Measurements from ENCODE around the gene PREP. TPM values are rescaled to one million over a fixed set of nuclear protein-coding genes. Genes with fewer than 3 reads are reported as not detected.

PREP gene
- total RNA-seq, 5 donors from 2014 or later (not counting 1 experiment from before 2014, with no cell fraction given), result 27.4 to 34.0 (median 30.7) TPM

- H3K27ac Mint-ChIP-seq, result no peak overlapping the region
- CTCF ChIA-PET, result no interaction called here
- no peaks in the 10 kb centered on the region for H3K9me3 Mint-ChIP-seq
- DNase-seq (no peak), ATAC-seq (replicated peaks in 1 of 4) (no peak)
- POLR2A ChIA-PET, result no interaction called here
- no CpG with 5 or more reads among the region's 6 CpGs for WGBS (ENCODE audit: insufficient coverage)
- peaks cover 54% of the 10 kb centered on the region for H3K36me3 Mint-ChIP-seq
- no peaks in the 10 kb centered on the region for H3K27me3 ChIP-seq (replicated peaks in 1 of 2; ENCODE audit: control insufficient read depth in 2 of 2, extremely low read depth in 1 of 2, insufficient read depth in 2 of 2, low read length in 1 of 2)
- no peaks in the 10 kb centered on the region for H3K27me3 Mint-ChIP-seq
- H3K4me3 ChIP-seq (ENCODE audit: control insufficient read depth in 1 of 2, extremely low read depth in 1 of 2, low read length in 1 of 2), result no peak overlapping the region
- H3K4me1 ChIP-seq (ENCODE audit: control insufficient read depth in 1 of 2, extremely low read depth in 1 of 2, insufficient read depth in 2 of 2, low read length in 2 of 2), result no peaks in the 10 kb centered on the region
- no peak overlapping the region for H3K27ac ChIP-seq (ENCODE audit: low read length)
- H3K9me3 ChIP-seq, result no peaks in the 10 kb centered on the region
- peaks cover 11 to 17% of the 10 kb centered on the region in 2 donors for H3K36me3 ChIP-seq (ENCODE audit: control insufficient read depth in 2 of 2, extremely low read depth in 1 of 2, insufficient read depth in 1 of 2, low read length in 1 of 2)
- H3K4me1 Mint-ChIP-seq, result peaks cover 22 to 39% (median 23%) of the 10 kb centered on the region in 3 donors
- H3K4me3 Mint-ChIP-seq, result no peak overlapping the region
Measured at GRCh38 chr6:105388392-105388791, 14.5 kb downstream of the PREP start.

GRCh38 chr6:105384004-105384403 lies 18.9 kb downstream of the PREP start:
- peaks cover 11 to 19% of the 10 kb centered on the region in 2 donors for H3K36me3 ChIP-seq (ENCODE audit: control insufficient read depth in 2 of 2, extremely low read depth in 1 of 2, insufficient read depth in 1 of 2, low read length in 1 of 2)
- H3K36me3 Mint-ChIP-seq, result peaks cover 37% of the 10 kb centered on the region
- no peak for DNase-seq
- POLR2A ChIA-PET, result no interaction called here
- no peak overlapping the region for H3K4me3 ChIP-seq (ENCODE audit: control insufficient read depth in 1 of 2, extremely low read depth in 1 of 2, low read length in 1 of 2)
- CTCF ChIA-PET, result no interaction called here
- no peaks in the 10 kb centered on the region for H3K9me3 Mint-ChIP-seq
- no peak overlapping the region for H3K27ac Mint-ChIP-seq
- ATAC-seq (replicated peaks in 1 of 4), result no peak
- no peaks in the 10 kb centered on the region for H3K4me1 ChIP-seq (ENCODE audit: control insufficient read depth in 1 of 2, extremely low read depth in 1 of 2, insufficient read depth in 2 of 2, low read length in 2 of 2)
- H3K4me1 Mint-ChIP-seq, result peaks cover 43 to 59% (median 47%) of the 10 kb centered on the region in 3 donors
- H3K27me3 Mint-ChIP-seq, result no peaks in the 10 kb centered on the region
- WGBS (ENCODE audit: insufficient coverage), result 93% methylated on average over 2 of the region's 6 CpGs
- no peak overlapping the region for H3K27ac ChIP-seq (ENCODE audit: low read length)
- H3K27me3 ChIP-seq (replicated peaks in 1 of 2; ENCODE audit: control insufficient read depth in 2 of 2, extremely low read depth in 1 of 2, insufficient read depth in 2 of 2, low read length in 1 of 2), result no peaks in the 10 kb centered on the region
- H3K9me3 ChIP-seq, result no peaks in the 10 kb centered on the region
- H3K4me3 Mint-ChIP-seq, result no peak overlapping the region

DNA sequence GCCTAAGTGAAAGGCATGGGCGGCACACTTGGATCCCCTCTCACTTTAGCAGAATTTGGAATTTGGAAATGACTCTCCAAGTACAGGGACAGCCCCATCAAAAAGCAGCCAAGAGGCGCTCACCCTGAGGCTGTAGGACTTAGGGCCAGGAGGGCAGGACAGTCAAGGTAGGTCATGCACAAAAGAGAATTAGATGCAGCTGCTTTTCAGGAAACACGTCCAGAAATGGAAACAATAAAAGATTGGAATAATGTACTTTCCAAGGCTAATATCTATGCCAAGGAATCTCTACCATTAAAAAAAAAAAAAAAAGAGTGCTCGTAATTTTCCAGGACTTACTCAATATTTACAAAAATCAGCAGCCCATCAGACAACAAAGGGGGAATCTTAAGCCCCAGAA lies 19.9 kb downstream of the PREP start:
- no peak overlapping the region for H3K4me3 Mint-ChIP-seq
- WGBS (ENCODE audit: insufficient coverage), result 100% methylated on average over 2 of the region's 4 CpGs
- CTCF ChIA-PET, result interaction anchor here in 1 of 2 donors (0.6 kb wide), 1 partner anchor 11 kb away, joined by 3 read pairs; no protein-coding TSS in a partner anchor
- no peak overlapping the region for H3K27ac Mint-ChIP-seq
- peaks cover 47 to 59% (median 52%) of the 10 kb centered on the region in 3 donors for H3K4me1 Mint-ChIP-seq
- no peaks in the 10 kb centered on the region for H3K27me3 Mint-ChIP-seq
- ATAC-seq (replicated peaks in 1 of 4), result no peak
- no peaks in the 10 kb centered on the region for H3K27me3 ChIP-seq (replicated peaks in 1 of 2; ENCODE audit: control insufficient read depth in 2 of 2, extremely low read depth in 1 of 2, insufficient read depth in 2 of 2, low read length in 1 of 2)
- H3K36me3 ChIP-seq (ENCODE audit: control insufficient read depth in 2 of 2, extremely low read depth in 1 of 2, insufficient read depth in 1 of 2, low read length in 1 of 2), result peaks cover 8 to 19% of the 10 kb centered on the region in 2 donors
- H3K4me1 ChIP-seq (ENCODE audit: control insufficient read depth in 1 of 2, extremely low read depth in 1 of 2, insufficient read depth in 2 of 2, low read length in 2 of 2), result no peaks in the 10 kb centered on the region
- peaks cover 31% of the 10 kb centered on the region for H3K36me3 Mint-ChIP-seq
- H3K9me3 Mint-ChIP-seq, result no peaks in the 10 kb centered on the region
- POLR2A ChIA-PET, result no interaction called here
- no peak for DNase-seq
- no peak overlapping the region for H3K4me3 ChIP-seq (ENCODE audit: control insufficient read depth in 1 of 2, extremely low read depth in 1 of 2, low read length in 1 of 2)
- no peak overlapping the region for H3K27ac ChIP-seq (ENCODE audit: low read length)
- H3K9me3 ChIP-seq, result no peaks in the 10 kb centered on the region

- Histone ChIP-seq H3K9me3 (no peaks in the 10 kb centered on the region), H3K4me3 (ENCODE audit: control insufficient read depth in 1 of 2, extremely low read depth in 1 of 2, low read length in 1 of 2) (no peak overlapping the region), H3K4me1 (ENCODE audit: control insufficient read depth in 1 of 2, extremely low read depth in 1 of 2, insufficient read depth in 2 of 2, low read length in 2 of 2) (no peaks in the 10 kb centered on the region), H3K27ac (ENCODE audit: low read length) (no peak overlapping the region), H3K36me3 (ENCODE audit: control insufficient read depth in 2 of 2, extremely low read depth in 1 of 2, insufficient read depth in 1 of 2, low read length in 1 of 2) (peaks cover 3 to 15% of the 10 kb centered on the region in 2 donors), H3K27me3 (replicated peaks in 1 of 2; ENCODE audit: control insufficient read depth in 2 of 2, extremely low read depth in 1 of 2, insufficient read depth in 2 of 2, low read length in 1 of 2) (no peaks in the 10 kb centered on the region)
- Mint-ChIP-seq H3K27ac (no peak overlapping the region), H3K36me3 (peaks cover 31% of the 10 kb centered on the region), H3K27me3 (no peaks in the 10 kb centered on the region), H3K4me3 (no peak overlapping the region), H3K4me1 (peaks cover 49 to 63% (median 49%) of the 10 kb centered on the region in 3 donors), H3K9me3 (no peaks in the 10 kb centered on the region)
- no peak for DNase-seq
- ChIA-PET POLR2A (interaction anchor here (0.6 kb wide), 3 partner anchors 79 to 948 kb away, joined by 3 to 5 read pairs (median 5); no protein-coding TSS in a partner anchor), CTCF (no interaction called here)
- no peak for ATAC-seq (replicated peaks in 1 of 4)
- WGBS (ENCODE audit: insufficient coverage), result 60% methylated on average over 1 of the region's 2 CpGs
Measured at GRCh38 chr6:105382496-105382895, 20.4 kb downstream of the PREP start.

- H3K27me3 ChIP-seq (replicated peaks in 1 of 2; ENCODE audit: control insufficient read depth in 2 of 2, extremely low read depth in 1 of 2, insufficient read depth in 2 of 2, low read length in 1 of 2), result no peaks in the 10 kb centered on the region
- POLR2A ChIA-PET, result no interaction called here
- peaks cover 44 to 56% (median 49%) of the 10 kb centered on the region in 3 donors for H3K4me1 Mint-ChIP-seq
- peaks cover 2 to 22% of the 10 kb centered on the region in 2 donors for H3K36me3 ChIP-seq (ENCODE audit: control insufficient read depth in 2 of 2, extremely low read depth in 1 of 2, insufficient read depth in 1 of 2, low read length in 1 of 2)
- peaks cover 27% of the 10 kb centered on the region for H3K36me3 Mint-ChIP-seq
- no peak overlapping the region for H3K27ac ChIP-seq (ENCODE audit: low read length)
- H3K27me3 Mint-ChIP-seq, result no peaks in the 10 kb centered on the region
- no peak for DNase-seq
- no peaks in the 10 kb centered on the region for H3K4me1 ChIP-seq (ENCODE audit: control insufficient read depth in 1 of 2, extremely low read depth in 1 of 2, insufficient read depth in 2 of 2, low read length in 2 of 2)
- no peak overlapping the region for H3K4me3 ChIP-seq (ENCODE audit: control insufficient read depth in 1 of 2, extremely low read depth in 1 of 2, low read length in 1 of 2)
- 100% methylated on average over 2 of the region's 2 CpGs for WGBS (ENCODE audit: insufficient coverage)
- CTCF ChIA-PET, result no interaction called here
- no peaks in the 10 kb centered on the region for H3K9me3 ChIP-seq
- no peak for ATAC-seq (replicated peaks in 1 of 4)
- H3K4me3 Mint-ChIP-seq, result no peak overlapping the region
- H3K27ac Mint-ChIP-seq, result peak overlapping the region in 1 of 2 donors; percentile 35
- no peaks in the 10 kb centered on the region for H3K9me3 Mint-ChIP-seq
Measured at GRCh38 chr6:105380634-105381033, 22.2 kb downstream of the PREP start.

GRCh38 chr6:105375797-105376196 lies 27.1 kb downstream of the PREP start:
- WGBS (ENCODE audit: insufficient coverage), result no CpG with 5 or more reads among the region's 3 CpGs
- H3K27me3 Mint-ChIP-seq, result no peaks in the 10 kb centered on the region
- H3K4me3 Mint-ChIP-seq, result no peak overlapping the region
- H3K9me3 Mint-ChIP-seq, result no peaks in the 10 kb centered on the region
- ATAC-seq (replicated peaks in 1 of 4) (no peak), DNase-seq (no peak)
- no peak overlapping the region for H3K27ac ChIP-seq (ENCODE audit: low read length)
- ChIA-PET CTCF (interaction anchor here in 1 of 2 donors (0.6 kb wide), 1 partner anchor 696 kb away, joined by 3 read pairs; no protein-coding TSS in a partner anchor), POLR2A (interaction anchor here in 1 of 2 donors (0.6 kb wide), 1 partner anchor 1873 kb away, joined by 4 read pairs; no protein-coding TSS in a partner anchor)
- peaks cover 37% of the 10 kb centered on the region for H3K36me3 Mint-ChIP-seq
- no peaks in the 10 kb centered on the region for H3K4me1 ChIP-seq (ENCODE audit: control insufficient read depth in 1 of 2, extremely low read depth in 1 of 2, insufficient read depth in 2 of 2, low read length in 2 of 2)
- H3K4me1 Mint-ChIP-seq, result peaks cover 20 to 22% (median 22%) of the 10 kb centered on the region in 3 donors
- no peak overlapping the region for H3K4me3 ChIP-seq (ENCODE audit: control insufficient read depth in 1 of 2, extremely low read depth in 1 of 2, low read length in 1 of 2)
- H3K36me3 ChIP-seq (ENCODE audit: control insufficient read depth in 2 of 2, extremely low read depth in 1 of 2, insufficient read depth in 1 of 2, low read length in 1 of 2), result peaks cover 8 to 46% of the 10 kb centered on the region in 2 donors
- H3K9me3 ChIP-seq, result no peaks in the 10 kb centered on the region
- no peaks in the 10 kb centered on the region for H3K27me3 ChIP-seq (replicated peaks in 1 of 2; ENCODE audit: control insufficient read depth in 2 of 2, extremely low read depth in 1 of 2, insufficient read depth in 2 of 2, low read length in 1 of 2)
- no peak overlapping the region for H3K27ac Mint-ChIP-seq
